GM12892 (cell line): ENCODE results near the gene LAMTOR3.

ENCODE experiments used
- POLR2A ChIP-seq: IDR thresholded peaks from 2 replicates; pipeline ENCODE4 v1.6.1; 2011; ENCODE audit warnings: low read depth, low read length, control low read depth
- POLR2AphosphoS5 ChIP-seq: IDR thresholded peaks from 2 replicates; pipeline ENCODE4 v1.6.1; 2011; ENCODE audit warnings: low read depth, low read length, control low read depth

- no peak for TF ChIP-seq POLR2A
- TF ChIP-seq POLR2AphosphoS5, result no peak
Measured at GRCh38 chr4:99828477-99828876, 65.8 kb downstream of the LAMTOR3 start.
